Fibroblast of peridontal ligament (primary cell): ENCODE measurements around the gene HIPK1.
A peak's percentile ranks its signal among the peaks of the same experiment; 100 is the strongest.
"Not testable (repeated sequence)": the region's sequence is repeated elsewhere in the genome, so short reads cannot be mapped to it uniquely, and the experiment has no call there.

Experiments used
- DNase-seq: peaks from one replicate; pipeline ENCODE4 v3.0.0-alpha.2; 2010; ENCODE audit errors: extremely low read depth

Gene HIPK1

GRCh38 chr1:113981962-113982931, 53.1 kb downstream of the HIPK1 start:
- DNase-seq = peak; percentile 88

GRCh38 chr1:113982949-113983348, 53.8 kb downstream of the HIPK1 start:
- DNase-seq = no peak

- no peak for DNase-seq
Observed at GRCh38 chr1:113983391-113983790, 54.3 kb downstream of the HIPK1 start.

GRCh38 chr1:113983826-113984225, 54.7 kb downstream of the HIPK1 start:
- no peak for DNase-seq

- no peak for DNase-seq
Observed at GRCh38 chr1:113984710-113985109, 55.6 kb downstream of the HIPK1 start.

GRCh38 chr1:113986802-113987201, 57.7 kb downstream of the HIPK1 start:
- DNase-seq = no peak

- no peak for DNase-seq
Observed at GRCh38 chr1:113987259-113987658, 58.1 kb downstream of the HIPK1 start.

GRCh38 chr1:113990530-113990929, 61.4 kb downstream of the HIPK1 start:
- DNase-seq = no peak

GRCh38 chr1:113990961-113991360, 61.8 kb downstream of the HIPK1 start:
- DNase-seq = no peak

GRCh38 chr1:113991467-113991997, 62.4 kb downstream of the HIPK1 start:
- no peak for DNase-seq

GRCh38 chr1:113993072-113993471, 63.9 kb downstream of the HIPK1 start:
- DNase-seq = no peak

GRCh38 chr1:113993766-113994165, 64.6 kb downstream of the HIPK1 start:
- DNase-seq = no peak

GRCh38 chr1:113995382-113995781, 66.3 kb downstream of the HIPK1 start:
- DNase-seq = no peak

- no peak for DNase-seq
Observed at GRCh38 chr1:113998361-113998760, 69.2 kb downstream of the HIPK1 start.

GRCh38 chr1:113999233-113999632, 70.1 kb downstream of the HIPK1 start:
- no peak for DNase-seq

- no peak for DNase-seq
Observed at GRCh38 chr1:113999799-114000198, 70.7 kb downstream of the HIPK1 start.

GRCh38 chr1:114000406-114000805, 71.3 kb downstream of the HIPK1 start:
- no peak for DNase-seq

GRCh38 chr1:114002492-114003239, 73.5 kb downstream of the HIPK1 start:
- DNase-seq = peak; percentile 68

GRCh38 chr1:114003431-114003830, 74.3 kb downstream of the HIPK1 start:
- no peak for DNase-seq

GRCh38 chr1:114006825-114007224, 77.7 kb downstream of the HIPK1 start:
- DNase-seq = not testable (repeated sequence)

- DNase-seq = no peak
Observed at GRCh38 chr1:114008480-114008941, 79.4 kb downstream of the HIPK1 start.

GRCh38 chr1:114008993-114009392, 79.9 kb downstream of the HIPK1 start:
- DNase-seq = no peak
